HepG2 (cell line): ENCODE results near the gene ORC2. TPM values are rescaled to one million over a fixed set of nuclear protein-coding genes. Genes with fewer than 3 reads are reported as not detected.
A peak's percentile ranks its signal among the peaks of the same experiment; 100 is the strongest.

Source experiments
- IRF2 ChIP-seq: IDR thresholded peaks from 2 replicates; pipeline ENCODE4 v1.6.1; 2018; ENCODE audit warnings: missing genetic modification reagents, missing compliant biosample characterization
- MAF1 ChIP-seq: sonication (generic); formaldehyde crosslinking; IDR thresholded peaks from 2 replicates; pipeline ENCODE4 v1.5.0; 2020; ENCODE audit warnings: missing genetic modification reagents, borderline replicate concordance
- MED1 ChIP-seq: sonication (generic); formaldehyde crosslinking; IDR thresholded peaks from 2 replicates; pipeline ENCODE4 v1.4.0; 2020; ENCODE audit warnings: missing genetic modification reagents
- ONECUT2 ChIP-seq: sonication (generic); formaldehyde crosslinking; IDR thresholded peaks from 2 replicates; pipeline ENCODE4 v1.4.0; 2020; ENCODE audit warnings: missing genetic modification reagents
- RARA ChIP-seq: IDR thresholded peaks from 2 replicates; pipeline ENCODE4 v1.6.1; 2016; ENCODE audit warnings: missing genetic modification reagents, missing compliant biosample characterization
- SRY ChIP-seq: sonication (generic); formaldehyde crosslinking; IDR thresholded peaks from 2 replicates; pipeline ENCODE4 v1.8.0; 2022; ENCODE audit warnings: mild to moderate bottlenecking, missing genetic modification reagents
- YY1 ChIP-seq: IDR thresholded peaks from 2 replicates; pipeline ENCODE4 v1.6.1; 2011; ENCODE audit warnings: low read length, low read depth, moderate library complexity, mild to moderate bottlenecking; ENCODE audit not compliant: insufficient read depth, insufficient replicate concordance
- ZBTB7B ChIP-seq: sonication (generic); formaldehyde crosslinking; IDR thresholded peaks from 2 replicates; pipeline ENCODE4 v1.4.0; 2020; ENCODE audit warnings: missing genetic modification reagents
- ZC3H13 ChIP-seq: sonication (generic); formaldehyde crosslinking; IDR thresholded peaks from 2 replicates; pipeline ENCODE4 v1.8.1; 2023; ENCODE audit warnings: mild to moderate bottlenecking, missing genetic modification reagents, moderate library complexity
- ZFP37 ChIP-seq: sonication (generic); formaldehyde crosslinking; IDR thresholded peaks from 2 replicates; pipeline ENCODE4 v1.4.0; 2020; ENCODE audit warnings: missing genetic modification reagents, borderline replicate concordance
- ZMAT5 ChIP-seq: sonication (generic); formaldehyde crosslinking; IDR thresholded peaks from 2 replicates; pipeline ENCODE4 v1.5.0; 2020; ENCODE audit warnings: mild to moderate bottlenecking, low read depth, missing genetic modification reagents, borderline replicate concordance
- ZNF101 ChIP-seq: sonication (generic); formaldehyde crosslinking; IDR thresholded peaks from 2 replicates; pipeline ENCODE4 v1.4.0; 2020; ENCODE audit warnings: mild to moderate bottlenecking, low read depth, missing genetic modification reagents, borderline replicate concordance
- ZNF234 ChIP-seq: sonication (generic); formaldehyde crosslinking; conservative IDR thresholded peaks from 2 replicates; pipeline ENCODE4 v1.5.1; 2020; ENCODE audit warnings: mild to moderate bottlenecking, missing genetic modification reagents
- ZNF256 ChIP-seq: sonication (generic); formaldehyde crosslinking; conservative IDR thresholded peaks from 2 replicates; pipeline ENCODE4 v1.4.0; 2020; ENCODE audit warnings: missing genetic modification reagents
- ZNF275 ChIP-seq: sonication (generic); formaldehyde crosslinking; IDR thresholded peaks from 2 replicates; pipeline ENCODE4 v1.8.0; 2022; ENCODE audit warnings: missing genetic modification reagents, mild to moderate bottlenecking, inconsistent platforms, borderline replicate concordance
- ZNF557 ChIP-seq: sonication (generic); formaldehyde crosslinking; IDR thresholded peaks from 2 replicates; pipeline ENCODE4 v1.4.0; 2020; ENCODE audit warnings: missing genetic modification reagents
- polyA plus RNA-seq, 8 experiments: library from polyadenylated mRNA; depleted of rRNA in 3 of 8; stranded (reverse) in 7 of 8; unstranded in 1 of 8; fragments of >200 nt; fragmentation: Illumina TruSeq in 4 of 8; extraction: Trizol in 4 of 8; gene quantifications; 2 replicates each; pipeline versions ENCODE4 v1.2.1 to v1.2.3, GENCODE V29; 2011 to 2016; ENCODE audit warnings: low read depth in 4 of 8, missing spikeins in 1 of 8, mixed read lengths in 1 of 8; ENCODE audit not compliant: insufficient read depth in 1 of 8
- total RNA-seq, 5 experiments: library from RNA; depleted of rRNA; stranded (reverse); fragments of >200 nt; fragmentation: Illumina TruSeq; extraction: Trizol; gene quantifications; 2 replicates each; pipeline ENCODE4 v1.2.3, GENCODE V29; 2016; ENCODE audit warnings: low read depth in 1 of 5
- TF ChIP-seq, protein P1 (sequence below): sonication (generic); formaldehyde crosslinking; IDR thresholded peaks from 2 replicates; pipeline ENCODE4 v1.4.0; 2020; ENCODE audit warnings: missing genetic modification reagents
- TF ChIP-seq, protein P2 (sequence below): sonication (generic); formaldehyde crosslinking; IDR thresholded peaks from 2 replicates; pipeline ENCODE4 v1.4.0; 2020; ENCODE audit warnings: low read depth, missing genetic modification reagents
- TF ChIP-seq, protein P3 (sequence below): IDR thresholded peaks from 2 replicates; pipeline ENCODE4 v1.6.1; 2016; ENCODE audit warnings: missing compliant biosample characterization, missing genetic modification reagents, borderline replicate concordance

ORC2 gene
- total and polyA plus RNA-seq, 2 of the 13 experiments (the other 11 are each of a cell fraction or from before 2014, with no cell fraction given): 19.3 to 73.5 TPM

- TF ChIP-seq, protein P1, sequence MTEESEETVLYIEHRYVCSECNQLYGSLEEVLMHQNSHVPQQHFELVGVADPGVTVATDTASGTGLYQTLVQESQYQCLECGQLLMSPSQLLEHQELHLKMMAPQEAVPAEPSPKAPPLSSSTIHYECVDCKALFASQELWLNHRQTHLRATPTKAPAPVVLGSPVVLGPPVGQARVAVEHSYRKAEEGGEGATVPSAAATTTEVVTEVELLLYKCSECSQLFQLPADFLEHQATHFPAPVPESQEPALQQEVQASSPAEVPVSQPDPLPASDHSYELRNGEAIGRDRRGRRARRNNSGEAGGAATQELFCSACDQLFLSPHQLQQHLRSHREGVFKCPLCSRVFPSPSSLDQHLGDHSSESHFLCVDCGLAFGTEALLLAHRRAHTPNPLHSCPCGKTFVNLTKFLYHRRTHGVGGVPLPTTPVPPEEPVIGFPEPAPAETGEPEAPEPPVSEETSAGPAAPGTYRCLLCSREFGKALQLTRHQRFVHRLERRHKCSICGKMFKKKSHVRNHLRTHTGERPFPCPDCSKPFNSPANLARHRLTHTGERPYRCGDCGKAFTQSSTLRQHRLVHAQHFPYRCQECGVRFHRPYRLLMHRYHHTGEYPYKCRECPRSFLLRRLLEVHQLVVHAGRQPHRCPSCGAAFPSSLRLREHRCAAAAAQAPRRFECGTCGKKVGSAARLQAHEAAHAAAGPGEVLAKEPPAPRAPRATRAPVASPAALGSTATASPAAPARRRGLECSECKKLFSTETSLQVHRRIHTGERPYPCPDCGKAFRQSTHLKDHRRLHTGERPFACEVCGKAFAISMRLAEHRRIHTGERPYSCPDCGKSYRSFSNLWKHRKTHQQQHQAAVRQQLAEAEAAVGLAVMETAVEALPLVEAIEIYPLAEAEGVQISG (CRISPR knock-in tag): peak; percentile 93
- TF ChIP-seq ZC3H13 (CRISPR knock-in tag) (peak; percentile 94), SRY (CRISPR knock-in tag) (peak; percentile 96), ZNF101 (CRISPR knock-in tag) (peak; percentile 79; the same call in 1 of the 2 replicates), IRF2 (CRISPR knock-in tag) (peak; percentile 98), RARA (CRISPR knock-in tag) (peak; percentile 94), MED1 (peak; percentile 94), ZBTB7B (peak; percentile 69), ZNF256 (CRISPR knock-in tag) (peak; percentile 95), MAF1 (peak; percentile 97), ZNF234 (peak; percentile 93; the same call in 1 of the 2 replicates), ZMAT5 (CRISPR knock-in tag) (peak; percentile 93; the same call in 1 of the 2 replicates), ZNF275 (CRISPR knock-in tag) (peak; percentile 96), ZNF557 (CRISPR knock-in tag) (peak; percentile 96), YY1 (peak; percentile 99), ZFP37 (CRISPR knock-in tag) (peak; percentile 95), ONECUT2 (CRISPR knock-in tag) (peak; percentile 58)
- TF ChIP-seq, protein P2, sequence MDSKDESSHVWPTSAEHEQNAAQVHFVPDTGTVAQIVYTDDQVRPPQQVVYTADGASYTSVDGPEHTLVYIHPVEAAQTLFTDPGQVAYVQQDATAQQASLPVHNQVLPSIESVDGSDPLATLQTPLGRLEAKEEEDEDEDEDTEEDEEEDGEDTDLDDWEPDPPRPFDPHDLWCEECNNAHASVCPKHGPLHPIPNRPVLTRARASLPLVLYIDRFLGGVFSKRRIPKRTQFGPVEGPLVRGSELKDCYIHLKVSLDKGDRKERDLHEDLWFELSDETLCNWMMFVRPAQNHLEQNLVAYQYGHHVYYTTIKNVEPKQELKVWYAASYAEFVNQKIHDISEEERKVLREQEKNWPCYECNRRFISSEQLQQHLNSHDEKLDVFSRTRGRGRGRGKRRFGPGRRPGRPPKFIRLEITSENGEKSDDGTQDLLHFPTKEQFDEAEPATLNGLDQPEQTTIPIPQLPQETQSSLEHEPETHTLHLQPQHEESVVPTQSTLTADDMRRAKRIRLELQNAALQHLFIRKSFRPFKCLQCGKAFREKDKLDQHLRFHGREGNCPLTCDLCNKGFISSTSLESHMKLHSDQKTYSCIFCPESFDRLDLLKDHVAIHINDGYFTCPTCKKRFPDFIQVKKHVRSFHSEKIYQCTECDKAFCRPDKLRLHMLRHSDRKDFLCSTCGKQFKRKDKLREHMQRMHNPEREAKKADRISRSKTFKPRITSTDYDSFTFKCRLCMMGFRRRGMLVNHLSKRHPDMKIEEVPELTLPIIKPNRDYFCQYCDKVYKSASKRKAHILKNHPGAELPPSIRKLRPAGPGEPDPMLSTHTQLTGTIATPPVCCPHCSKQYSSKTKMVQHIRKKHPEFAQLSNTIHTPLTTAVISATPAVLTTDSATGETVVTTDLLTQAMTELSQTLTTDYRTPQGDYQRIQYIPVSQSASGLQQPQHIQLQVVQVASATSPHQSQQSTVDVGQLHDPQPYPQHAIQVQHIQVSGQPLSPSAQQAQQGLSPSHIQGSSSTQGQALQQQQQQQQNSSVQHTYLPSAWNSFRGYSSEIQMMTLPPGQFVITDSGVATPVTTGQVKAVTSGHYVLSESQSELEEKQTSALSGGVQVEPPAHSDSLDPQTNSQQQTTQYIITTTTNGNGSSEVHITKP: 0 out of 2 replicates have a peak, but pooled peaks have one; percentile 61
- TF ChIP-seq, protein P3, sequence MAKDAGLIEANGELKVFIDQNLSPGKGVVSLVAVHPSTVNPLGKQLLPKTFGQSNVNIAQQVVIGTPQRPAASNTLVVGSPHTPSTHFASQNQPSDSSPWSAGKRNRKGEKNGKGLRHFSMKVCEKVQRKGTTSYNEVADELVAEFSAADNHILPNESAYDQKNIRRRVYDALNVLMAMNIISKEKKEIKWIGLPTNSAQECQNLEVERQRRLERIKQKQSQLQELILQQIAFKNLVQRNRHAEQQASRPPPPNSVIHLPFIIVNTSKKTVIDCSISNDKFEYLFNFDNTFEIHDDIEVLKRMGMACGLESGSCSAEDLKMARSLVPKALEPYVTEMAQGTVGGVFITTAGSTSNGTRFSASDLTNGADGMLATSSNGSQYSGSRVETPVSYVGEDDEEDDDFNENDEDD (CRISPR knock-in tag): peak; percentile 97
Measured at GRCh38 chr2:200864176-200865034, 99.1 kb downstream of the ORC2 start, which contains the start of gene CLK1 (continued).
